Measurements from ENCODE around the gene TRPM7. TPM values are rescaled to one million over a fixed set of nuclear protein-coding genes. Genes with fewer than 3 reads are reported as not detected.

The TRPM7 gene
- total and polyA plus RNA-seq, 2 of the 13 experiments (the other 11 are each of a cell fraction or from before 2014, with no cell fraction given): 11.0 to 36.0 TPM

DNA sequence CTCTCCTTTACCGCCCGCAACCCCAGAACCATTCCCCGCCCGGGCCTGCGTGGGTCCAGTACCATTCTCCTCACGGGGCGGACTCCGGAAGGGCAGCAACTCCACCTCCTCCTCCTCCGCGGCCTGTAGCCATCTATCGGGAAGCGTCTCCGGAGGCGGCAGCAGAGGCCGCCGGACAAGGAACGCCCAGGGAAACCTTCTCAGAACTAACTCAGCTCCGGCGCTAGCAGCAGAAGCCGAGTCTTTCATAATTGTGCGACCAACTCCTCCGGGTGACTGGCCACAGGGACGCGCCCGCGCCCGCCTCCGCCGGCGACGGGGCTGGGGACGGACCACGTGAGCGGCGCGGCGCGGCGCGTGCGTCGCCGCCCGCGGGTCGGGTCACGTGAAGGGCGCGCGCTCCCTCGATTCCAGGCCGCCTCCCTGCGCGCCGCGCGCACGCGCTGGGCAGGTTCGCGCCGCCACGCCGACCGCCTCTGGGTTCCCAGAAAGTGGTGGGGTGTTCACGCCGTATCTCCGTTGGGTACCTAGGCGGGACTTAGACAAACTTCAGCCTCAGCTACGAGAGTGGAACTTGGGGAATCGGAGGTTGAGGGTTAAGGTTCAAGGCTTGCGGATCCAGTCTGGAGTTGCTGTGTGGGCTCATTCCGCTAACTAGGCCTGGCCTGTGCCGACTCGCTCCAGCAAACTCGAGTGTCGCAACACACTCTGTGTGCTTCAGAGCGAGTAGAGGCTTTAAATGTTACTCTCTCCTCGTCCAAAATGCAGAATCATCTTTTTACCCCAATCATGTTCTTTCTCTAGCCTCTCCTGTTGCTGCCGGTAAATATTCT is at the start of gene TRPM7 (continued):
- no peak; the same call in 1 of the 2 replicates for TF ChIP-seq CSRNP1 (CRISPR knock-in tag; IDR thresholded peaks at IDR 0.05)
- peak; percentile 46; the same call in 1 of the 2 replicates for TF ChIP-seq ARNTL (CRISPR knock-in tag; IDR thresholded peaks at IDR 0.05)
- TF ChIP-seq ZNF572 (CRISPR knock-in tag; IDR thresholded peaks at IDR 0.05): no peak; the same call in 1 of the 2 replicates
- TF ChIP-seq ASH2L (IDR thresholded peaks at IDR 0.05; ENCODE audit: insufficient read length, low read depth, low read length): peak; percentile 92
- TF ChIP-seq ZNF710 (CRISPR knock-in tag; IDR thresholded peaks at IDR 0.05; ENCODE audit: borderline replicate concordance): no peak
- TF ChIP-seq ZNF512 (CRISPR knock-in tag; IDR thresholded peaks at IDR 0.05): no peak
- peak; percentile 72 for TF ChIP-seq MED13 (CRISPR knock-in tag; IDR thresholded peaks at IDR 0.05)
- TF ChIP-seq SRY (CRISPR knock-in tag; IDR thresholded peaks at IDR 0.05): peak; percentile 89; the same call in 1 of the 2 replicates
- no peak for TF ChIP-seq ZNF619 (CRISPR knock-in tag; IDR thresholded peaks at IDR 0.05)
- TF ChIP-seq TMF1 (CRISPR knock-in tag; IDR thresholded peaks at IDR 0.05; ENCODE audit: low read depth): peak; percentile 91
- TF ChIP-seq, protein P1, sequence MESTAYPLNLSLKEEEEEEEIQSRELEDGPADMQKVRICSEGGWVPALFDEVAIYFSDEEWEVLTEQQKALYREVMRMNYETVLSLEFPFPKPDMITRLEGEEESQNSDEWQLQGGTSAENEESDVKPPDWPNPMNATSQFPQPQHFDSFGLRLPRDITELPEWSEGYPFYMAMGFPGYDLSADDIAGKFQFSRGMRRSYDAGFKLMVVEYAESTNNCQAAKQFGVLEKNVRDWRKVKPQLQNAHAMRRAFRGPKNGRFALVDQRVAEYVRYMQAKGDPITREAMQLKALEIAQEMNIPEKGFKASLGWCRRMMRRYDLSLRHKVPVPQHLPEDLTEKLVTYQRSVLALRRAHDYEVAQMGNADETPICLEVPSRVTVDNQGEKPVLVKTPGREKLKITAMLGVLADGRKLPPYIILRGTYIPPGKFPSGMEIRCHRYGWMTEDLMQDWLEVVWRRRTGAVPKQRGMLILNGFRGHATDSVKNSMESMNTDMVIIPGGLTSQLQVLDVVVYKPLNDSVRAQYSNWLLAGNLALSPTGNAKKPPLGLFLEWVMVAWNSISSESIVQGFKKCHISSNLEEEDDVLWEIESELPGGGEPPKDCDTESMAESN (CRISPR knock-in tag; conservative IDR thresholded peaks at IDR 0.05): peak; percentile 91
- no peak for TF ChIP-seq AHDC1 (CRISPR knock-in tag; IDR thresholded peaks at IDR 0.05; ENCODE audit: borderline replicate concordance)
- TF ChIP-seq SMARCC2 (IDR thresholded peaks at IDR 0.05): no peak
- peak; percentile 90 for TF ChIP-seq SATB2 (CRISPR knock-in tag; IDR thresholded peaks at IDR 0.05)
- peak; percentile 69; the same call in 1 of the 2 replicates for TF ChIP-seq KMT2B (CRISPR knock-in tag; IDR thresholded peaks at IDR 0.05)
